HepG2 (cell line): ENCODE results near the gene HOXA5. TPM values are rescaled to one million over a fixed set of nuclear protein-coding genes. Genes with fewer than 3 reads are reported as not detected.
A peak's percentile ranks its signal among the peaks of the same experiment; 100 is the strongest.

ENCODE experiments used
- ATAC-seq: fragments of 200-7000 bp; cut with Tn5 transposase; 3 replicates; pipeline ENCODE4 v1.9.1; 2020; ENCODE audit warnings: mild to moderate bottlenecking, moderate library complexity
- BruUV-seq: library from RNA; stranded (reverse); fragments of 400-500 nt; replicated peaks from 2 replicates; lab custom pipeline; 2021; lab: Mats Ljungman, UMichigan
- CTCF ChIA-PET: fragments of 300-600 bp; formaldehyde crosslinking; extraction: SDS; loops from one replicate; lab custom pipeline; 2021; ENCODE audit warnings: low total read pairs, inconsistent platforms, low intra/inter-chr PET ratio; lab: Yijun Ruan, JAX
- POLR2A ChIA-PET: fragments of 350-600 bp; sonication (Branson Sonifier 250); formaldehyde crosslinking; loops from one replicate; lab custom pipeline; 2020; ENCODE audit warnings: antibody characterized with exemption, inconsistent platforms; lab: Yijun Ruan, JAX
- DNase-seq: peaks from one replicate; pipeline ENCODE4 v3.0.0-alpha.2; 2015; ENCODE audit warnings: low spot score
- FAIRE-seq: peaks from 3 replicates; lab custom pipeline; 2011; peaks lifted over from hg19 to GRCh38; lab: Jason Lieb, UNC
- H2AFZ ChIP-seq: one replicate; pipeline ENCODE4 v1.6.1; 2011; ENCODE audit warnings: low read length, inconsistent platforms
- H3K27ac ChIP-seq: fragments of 300-600 bp; 3 replicates; pipeline ENCODE4 v1.8.0; 2011; ENCODE audit warnings: mixed run types, mild to moderate bottlenecking, mixed read lengths, low read length, inconsistent platforms; ENCODE audit not compliant: insufficient read depth; ENCODE audit errors: extremely low read length
- H3K27me3 ChIP-seq, 2 experiments: fragments of 200-600 bp in 1 of 2; 2 replicates in 1 of 2; 3 replicates in 1 of 2; pipeline versions ENCODE4 v1.6.0 to v1.8.0; 2011; ENCODE audit warnings: low read length in 2 of 2, mild to moderate bottlenecking in 2 of 2, moderate library complexity in 2 of 2, inconsistent platforms in 1 of 2; ENCODE audit not compliant: insufficient read depth in 2 of 2, control insufficient read depth in 1 of 2
- H3K36me3 ChIP-seq, 2 experiments: fragments of 200-600 bp in 1 of 2; replicated peaks in 1 of 2; 2 replicates in 1 of 2; 3 replicates in 1 of 2; pipeline versions ENCODE4 v1.5.1 to v1.8.0; 2011; ENCODE audit warnings: low read length in 2 of 2, inconsistent platforms in 1 of 2; ENCODE audit not compliant: insufficient read depth in 2 of 2, control insufficient read depth in 1 of 2
- H3K4me1 ChIP-seq: 2 replicates; pipeline ENCODE4 v1.5.1; 2012; ENCODE audit warnings: low read length, inconsistent platforms; ENCODE audit not compliant: insufficient read depth
- H3K4me2 ChIP-seq: 2 replicates; pipeline ENCODE4 v1.6.0; 2011; ENCODE audit warnings: low read depth, low read length, inconsistent platforms
- H3K4me3 ChIP-seq, 3 experiments: fragments of 200-600 bp in 1 of 3; sonication (generic), shearing (Covaris generic) in 1 of 3; replicated peaks in 1 of 3; 2 replicates each; pipeline ENCODE4 v1.5.1; 2011 to 2016; ENCODE audit warnings: low read length in 3 of 3, inconsistent platforms in 2 of 3, low read depth in 2 of 3, mild to moderate bottlenecking in 2 of 3, control low read depth in 1 of 3, mixed read lengths in 1 of 3; ENCODE audit not compliant: insufficient read depth in 1 of 3
- H3K79me2 ChIP-seq: one replicate; pipeline ENCODE4 v1.6.1; 2011; ENCODE audit warnings: low read length, inconsistent platforms; ENCODE audit not compliant: insufficient read depth
- H3K9ac ChIP-seq: 2 replicates; pipeline ENCODE4 v1.6.0; 2011; ENCODE audit warnings: mild to moderate bottlenecking, low read depth, low read length, inconsistent platforms; ENCODE audit not compliant: insufficient read depth
- H3K9me3 ChIP-seq: 2 replicates; pipeline ENCODE4 v1.5.1; 2012; ENCODE audit warnings: mild to moderate bottlenecking, low read length
- H4K20me1 ChIP-seq: 2 replicates; pipeline ENCODE4 v1.6.0; 2011; ENCODE audit warnings: inconsistent platforms, mild to moderate bottlenecking, low read length, moderate library complexity; ENCODE audit not compliant: insufficient read depth
- FIP1L1 ChIP-seq: fragments of 200-400 bp; formaldehyde crosslinking; IDR thresholded peaks from 2 replicates; pipeline ENCODE4 v1.6.1; 2018; ENCODE audit warnings: low read depth, mild to moderate bottlenecking, low read length, moderate library complexity, borderline replicate concordance; ENCODE audit not compliant: insufficient read depth
- MYNN ChIP-seq: sonication (generic); formaldehyde crosslinking; IDR thresholded peaks from 2 replicates; pipeline ENCODE4 v1.4.0; 2020; ENCODE audit warnings: mild to moderate bottlenecking, low read depth, missing genetic modification reagents
- YY1 ChIP-seq: IDR thresholded peaks from 2 replicates; pipeline ENCODE4 v1.6.1; 2011; ENCODE audit warnings: low read length, low read depth, moderate library complexity, mild to moderate bottlenecking; ENCODE audit not compliant: insufficient read depth, insufficient replicate concordance
- ZBTB7B ChIP-seq: sonication (generic); formaldehyde crosslinking; IDR thresholded peaks from 2 replicates; pipeline ENCODE4 v1.4.0; 2020; ENCODE audit warnings: missing genetic modification reagents
- ZNF224 ChIP-seq: sonication (generic); formaldehyde crosslinking; IDR thresholded peaks from 2 replicates; pipeline ENCODE4 v1.5.0; 2020; ENCODE audit warnings: mild to moderate bottlenecking, missing genetic modification reagents
- ZNF382 ChIP-seq: sonication (generic); formaldehyde crosslinking; IDR thresholded peaks from 2 replicates; pipeline ENCODE4 v1.5.0; 2020; ENCODE audit warnings: missing genetic modification reagents, mild to moderate bottlenecking, borderline replicate concordance
- WGBS: methylation state at CpG from one replicate; pipeline ENCODE4 v1.1.6; 2017; ENCODE audit warnings: low lambda C conversion rate; 5-methylcytosine and 5-hydroxymethylcytosine counted together
- in situ Hi-C: cut with HindIII; loops from 2 replicates; pipeline ENCODE4 v1.10.0; 2017; ENCODE audit warnings: low pct_unique_long_range_greater_than_20kb; ENCODE audit not compliant: extremely low pct_ligation_motif_present
- intact Hi-C: fragments of 100-400 bp; cut with micrococcal nuclease; formaldehyde crosslinking; loops from one replicate; pipeline ENCODE4 v1.10.0; 2022; ENCODE audit not compliant: unreplicated experiment
- polyA plus RNA-seq, 8 experiments: library from polyadenylated mRNA; depleted of rRNA in 3 of 8; stranded (reverse) in 7 of 8; unstranded in 1 of 8; fragments of >200 nt; fragmentation: Illumina TruSeq in 4 of 8; extraction: Trizol in 4 of 8; gene quantifications; 2 replicates each; pipeline versions ENCODE4 v1.2.1 to v1.2.3, GENCODE V29; 2011 to 2016; ENCODE audit warnings: low read depth in 4 of 8, missing spikeins in 1 of 8, mixed read lengths in 1 of 8; ENCODE audit not compliant: insufficient read depth in 1 of 8
- total RNA-seq, 5 experiments: library from RNA; depleted of rRNA; stranded (reverse); fragments of >200 nt; fragmentation: Illumina TruSeq; extraction: Trizol; gene quantifications; 2 replicates each; pipeline ENCODE4 v1.2.3, GENCODE V29; 2016; ENCODE audit warnings: low read depth in 1 of 5
- TF ChIP-seq, protein P1 (sequence below): IDR thresholded peaks from 2 replicates; pipeline ENCODE4 v1.6.1; 2016; ENCODE audit warnings: low read depth, control low read depth

HOXA5 gene
- total and polyA plus RNA-seq, 2 of the 13 experiments (the other 11 are each of a cell fraction or from before 2014, with no cell fraction given): 3.2 to 3.6 TPM

DNA sequence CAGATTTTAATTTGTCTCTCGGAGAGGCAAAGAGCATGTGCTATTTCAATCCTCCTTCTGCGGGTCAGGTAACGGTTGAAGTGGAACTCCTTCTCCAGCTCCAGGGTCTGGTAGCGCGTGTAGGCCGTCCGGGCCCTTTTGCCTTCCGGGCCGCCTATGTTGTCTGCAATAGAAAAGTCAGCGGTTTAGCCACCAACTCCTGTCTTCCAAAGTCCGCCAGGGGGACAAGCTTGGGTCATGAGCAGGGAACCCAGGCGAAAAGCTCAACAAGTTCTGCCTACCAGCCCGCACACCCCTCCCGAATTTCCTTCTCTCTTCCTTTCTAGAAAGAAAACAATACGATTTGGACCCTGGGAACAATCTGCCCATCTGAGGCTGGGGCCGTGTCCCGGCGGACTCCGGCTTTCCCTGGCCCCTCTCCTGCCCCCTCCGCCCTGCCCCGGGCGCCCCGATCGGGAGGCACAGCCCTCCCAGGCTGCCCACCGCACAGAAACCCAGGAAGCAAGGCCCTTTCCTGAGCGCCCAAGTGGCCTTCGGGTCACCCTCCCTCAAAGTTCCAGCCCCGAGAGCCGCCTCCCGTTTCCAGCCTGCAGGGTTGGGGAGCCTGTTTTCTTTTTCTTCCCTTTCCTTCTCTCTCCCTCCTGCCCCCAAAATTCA lies 1.4 kb downstream of the HOXA5 start (continued):
- TF ChIP-seq, protein P1, sequence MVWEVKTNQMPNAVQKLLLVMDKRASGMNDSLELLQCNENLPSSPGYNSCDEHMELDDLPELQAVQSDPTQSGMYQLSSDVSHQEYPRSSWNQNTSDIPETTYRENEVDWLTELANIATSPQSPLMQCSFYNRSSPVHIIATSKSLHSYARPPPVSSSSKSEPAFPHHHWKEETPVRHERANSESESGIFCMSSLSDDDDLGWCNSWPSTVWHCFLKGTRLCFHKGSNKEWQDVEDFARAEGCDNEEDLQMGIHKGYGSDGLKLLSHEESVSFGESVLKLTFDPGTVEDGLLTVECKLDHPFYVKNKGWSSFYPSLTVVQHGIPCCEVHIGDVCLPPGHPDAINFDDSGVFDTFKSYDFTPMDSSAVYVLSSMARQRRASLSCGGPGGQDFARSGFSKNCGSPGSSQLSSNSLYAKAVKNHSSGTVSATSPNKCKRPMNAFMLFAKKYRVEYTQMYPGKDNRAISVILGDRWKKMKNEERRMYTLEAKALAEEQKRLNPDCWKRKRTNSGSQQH (CRISPR knock-in tag): no peak
- 0 out of 2 replicates have a peak, but pooled peaks have one; percentile 1 for TF ChIP-seq ZBTB7B (CRISPR knock-in tag)
- TF ChIP-seq ZNF382 (CRISPR knock-in tag): no peak
- TF ChIP-seq MYNN (CRISPR knock-in tag): no peak
- no peak for TF ChIP-seq ZNF224 (CRISPR knock-in tag)

DNA sequence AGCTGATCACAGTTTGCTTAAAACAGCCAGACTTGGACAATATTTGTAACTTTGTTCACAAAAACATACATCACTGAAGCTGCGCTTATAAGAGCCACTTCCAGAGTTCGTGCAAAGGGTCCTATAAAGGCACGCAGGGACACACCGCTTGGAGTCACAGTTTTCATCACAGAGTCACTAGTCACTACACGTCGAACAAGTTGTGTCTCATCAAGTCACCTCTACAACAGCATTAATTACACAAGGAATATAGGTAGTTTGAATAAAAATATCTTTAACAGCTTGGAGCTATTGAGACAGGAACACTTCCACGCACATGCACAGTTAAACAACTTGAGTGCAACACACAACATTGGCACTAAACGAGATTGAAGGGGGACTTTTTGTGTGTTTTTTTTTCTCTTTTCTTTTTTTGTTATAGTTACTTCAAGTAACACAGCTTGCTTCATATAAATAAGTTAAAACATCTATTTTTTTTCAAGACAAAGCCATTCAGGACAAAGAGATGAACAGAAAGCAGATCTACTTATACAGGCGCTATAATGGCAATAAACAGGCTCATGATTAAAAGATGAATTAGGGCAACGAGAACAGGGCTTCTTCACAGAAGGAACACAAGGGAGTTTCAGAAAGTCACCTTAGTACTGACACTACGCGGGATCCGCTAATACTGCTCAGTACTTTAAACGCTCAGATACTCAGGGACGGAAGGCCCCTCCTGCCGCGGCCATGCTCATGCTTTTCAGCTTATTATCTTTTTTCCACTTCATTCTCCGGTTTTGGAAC lies 2.2 kb downstream of the HOXA5 start:
- ATAC-seq: no peak; the same call in 2 of the 3 replicates
- H3K4me3 ChIP-seq: peak overlapping the region; percentile 70 to 79 (median 76); a peak in 5 of 6 replicates
- WGBS: 84% methylated on average over 18 of the region's 18 CpGs
- H3K9me3 ChIP-seq: no peaks in the 10 kb centered on the region
- no peak overlapping the region for H2AFZ ChIP-seq
- intact Hi-C loops (loop anchor here (5.0 kb wide), 1 partner anchor 764 kb away; no protein-coding TSS in a partner anchor), in situ Hi-C loops (no loop called here)
- TF ChIP-seq FIP1L1 (no peak), YY1 (peak; percentile 2)
- TF ChIP-seq, all 625 proteins: peak for 1
- H3K4me1 ChIP-seq: peaks cover 16% of the 10 kb centered on the region
- no peaks in the 10 kb centered on the region; a peak in 2 of 5 replicates for H3K36me3 ChIP-seq
- BruUV-seq: no TSS peak
- H3K27ac ChIP-seq: peak overlapping the region; percentile 60
- H3K27me3 ChIP-seq: no peaks in the 10 kb centered on the region
- H3K4me2 ChIP-seq: peak overlapping the region; percentile 70
- no peak for FAIRE-seq
- no peaks in the 10 kb centered on the region for H3K79me2 ChIP-seq
- no peak for DNase-seq
- peak overlapping the region; percentile 67 for H3K9ac ChIP-seq
- ChIA-PET CTCF (no interaction called here), POLR2A (interaction anchor here (0.9 to 2.7 kb wide), 8 partner anchors 8 to 681 kb away, joined by 3 to 13 read pairs (median 7); partner anchors contain the start of genes HOXA4 and SKAP2)
- H4K20me1 ChIP-seq: no peaks in the 10 kb centered on the region
